T1000 (cell line): ENCODE results near the gene TNNI3K.

ENCODE experiments used
- DNase-seq: peaks from one replicate; lab custom pipeline; 2025; ENCODE audit warnings: mixed read lengths; lab: John Stamatoyannopoulos, UW

TNNI3K gene

GRCh38 chr1:74504125-74504932, 269.1 kb downstream of the TNNI3K start:
- DNase-seq = no peak

DNA sequence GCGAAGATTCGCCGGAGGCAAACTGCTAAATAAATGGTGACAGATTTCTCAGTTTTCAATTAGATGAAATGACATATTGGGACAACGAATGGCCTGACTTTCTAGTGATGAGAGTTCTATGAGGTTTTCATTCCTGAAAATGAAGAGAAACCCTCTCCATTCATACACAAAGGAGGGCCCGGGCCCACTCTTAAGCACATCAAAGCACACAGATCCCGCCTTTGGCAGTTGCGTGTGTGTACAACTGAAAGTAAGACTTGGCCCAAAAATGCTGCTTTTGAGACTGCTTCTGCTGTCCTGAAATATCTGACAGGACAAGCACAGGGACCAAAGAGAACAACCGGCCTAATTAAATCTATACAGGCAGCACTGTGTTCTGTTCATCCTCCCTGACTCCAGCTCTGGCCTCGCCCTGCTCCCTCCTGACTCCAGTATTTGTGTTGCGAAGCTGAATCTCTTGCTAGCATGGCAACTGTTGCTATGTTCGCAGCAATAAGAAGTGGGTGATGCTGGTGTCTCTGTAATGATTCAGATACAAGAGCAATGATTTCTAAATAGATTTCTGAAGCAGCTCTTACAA, 269.8 kb downstream of the TNNI3K start:
- no peak for DNase-seq

DNA sequence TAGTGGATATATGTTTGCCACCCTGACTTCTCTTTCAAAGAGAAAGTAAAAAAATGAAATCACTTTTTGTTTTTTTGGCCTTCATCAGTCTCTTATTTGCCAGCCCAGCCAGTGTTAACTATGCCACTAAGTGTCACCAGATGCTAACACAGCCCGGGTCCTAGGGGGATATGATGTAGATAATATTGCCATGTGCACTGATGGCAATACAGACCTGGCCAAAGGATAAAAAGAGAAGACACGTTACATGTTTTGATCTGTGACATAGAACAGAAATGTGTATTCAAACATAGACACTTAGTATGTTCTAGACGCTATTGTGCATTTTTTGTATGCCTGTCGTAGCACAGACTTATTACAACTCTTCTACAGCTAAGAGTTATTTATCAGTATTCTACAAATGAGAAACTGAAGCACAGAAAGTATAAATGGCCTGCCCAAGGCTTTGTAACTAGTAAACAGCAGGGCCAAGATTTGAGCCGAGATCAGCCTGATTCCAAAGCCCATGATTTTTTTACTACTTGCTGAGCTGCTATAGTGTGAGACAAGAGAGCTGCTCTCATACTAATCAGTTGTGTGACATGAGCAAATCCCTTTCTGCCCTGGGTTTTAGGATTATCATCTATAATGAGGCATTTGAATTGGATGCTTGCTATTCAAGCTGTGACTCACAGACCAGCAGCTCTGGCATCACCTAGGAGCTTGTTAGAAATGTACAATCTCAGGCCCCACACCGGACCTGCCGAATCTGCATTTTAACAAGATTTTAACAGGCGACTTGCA, 270.9 kb downstream of the TNNI3K start:
- no peak for DNase-seq

DNA sequence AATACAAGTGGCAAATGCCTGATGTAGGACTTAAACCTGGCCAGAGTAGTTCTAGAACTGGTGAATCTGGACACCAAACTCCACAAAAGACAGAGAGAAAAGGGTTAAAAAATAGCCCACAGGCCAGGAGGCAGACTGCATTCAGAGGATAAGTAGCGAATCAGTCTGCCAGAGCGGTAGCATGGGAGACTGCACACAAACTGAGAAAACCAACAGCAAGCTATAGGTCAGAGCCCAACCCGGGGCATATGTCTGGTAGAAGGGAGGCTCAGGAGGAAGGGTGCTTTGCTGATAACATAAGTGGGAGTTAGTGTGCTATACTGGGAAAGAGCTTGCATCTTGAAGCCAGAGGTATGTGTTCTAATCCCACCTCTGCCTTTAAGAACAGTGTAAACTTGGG, 273.3 kb downstream of the TNNI3K start:
- no peak for DNase-seq

GRCh38 chr1:74512170-74512915, 277.2 kb downstream of the TNNI3K start, which contains the start of gene LRRC53:
LRRC53 (minus strand) TSS chr1:74512611; CDS start chr1:74483349, 29,262 bp downstream.
- no peak for DNase-seq

DNA sequence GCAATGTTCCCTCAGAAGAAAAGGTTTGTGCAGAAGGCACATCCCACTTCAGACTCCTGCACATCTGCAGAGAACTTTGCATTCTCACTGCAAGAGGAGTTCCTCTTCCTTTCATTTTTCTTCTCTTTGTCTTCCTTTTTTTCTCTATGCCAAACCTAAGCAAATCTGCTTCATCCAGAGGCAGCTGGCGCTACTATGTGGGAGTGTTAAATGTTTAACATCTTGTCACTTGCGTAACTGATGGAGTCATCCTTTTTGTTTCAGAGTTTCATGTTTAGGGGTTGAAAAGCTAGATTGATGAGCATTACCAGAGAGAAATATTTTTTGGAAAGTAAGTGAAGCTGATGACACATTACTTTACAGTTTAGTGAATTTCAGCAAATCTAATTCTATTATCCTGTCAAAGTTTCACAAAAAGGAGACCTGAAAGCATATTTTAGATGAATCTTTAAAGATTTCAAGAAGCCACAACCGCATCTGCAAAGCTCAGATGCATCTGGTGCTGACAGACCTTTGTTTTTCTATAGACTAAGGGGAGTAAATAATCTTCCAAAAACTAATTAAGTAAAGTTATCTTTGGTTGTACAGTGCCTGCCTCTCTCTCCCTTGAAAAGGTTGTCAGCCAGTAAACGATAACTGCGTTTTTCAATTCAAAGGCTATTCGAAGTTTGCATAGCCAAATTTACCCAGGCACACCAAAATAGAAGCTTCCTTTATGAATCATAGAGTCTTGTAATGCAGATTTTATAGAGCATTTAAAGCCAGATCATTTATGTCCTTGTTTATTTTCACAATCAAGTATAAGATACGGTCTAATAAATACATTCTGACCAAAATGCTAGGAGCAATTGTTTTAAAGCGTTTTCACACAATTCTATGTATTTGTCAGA, 278.5 kb downstream of the TNNI3K start:
- no peak for DNase-seq

DNA sequence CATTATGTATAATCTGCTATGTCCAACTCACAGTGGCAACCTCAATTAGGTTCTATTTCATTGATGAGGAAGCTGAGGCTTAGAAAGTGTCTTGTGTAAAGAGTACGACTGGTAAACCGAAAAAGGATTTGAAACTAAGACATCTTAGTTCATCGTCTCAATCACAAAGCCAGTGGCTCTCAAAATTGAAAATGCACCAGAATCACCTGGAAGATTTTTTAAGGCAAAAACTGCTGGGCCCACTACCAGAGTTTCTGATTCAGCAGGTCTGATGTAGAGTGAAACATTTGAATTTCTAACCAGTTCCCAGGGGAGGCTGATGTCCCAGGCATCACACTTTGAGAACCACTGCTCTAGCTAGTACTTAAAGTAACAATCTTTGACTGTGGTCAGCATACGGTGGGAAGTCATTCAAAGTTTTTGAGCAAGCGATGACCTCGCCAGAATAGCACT, 282.4 kb downstream of the TNNI3K start:
- no peak for DNase-seq

DNA sequence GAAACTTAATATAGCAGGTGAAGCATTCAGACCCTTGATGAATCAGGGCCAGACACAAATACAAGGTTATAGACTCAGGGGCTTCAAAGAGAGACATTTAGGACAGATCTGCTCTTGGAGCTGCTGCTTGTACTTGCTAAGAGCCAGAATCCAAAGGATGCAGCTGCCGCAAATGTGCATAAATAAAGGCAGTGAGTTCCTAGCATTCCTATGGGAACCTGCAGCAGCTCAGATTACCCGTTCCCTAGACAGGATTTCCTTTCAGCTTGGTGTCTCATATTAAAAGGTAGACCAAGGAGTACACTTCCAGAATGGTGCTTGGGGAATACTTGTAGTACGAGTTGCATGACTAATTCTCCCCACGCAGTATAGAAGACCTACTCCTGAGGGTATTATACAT, 287.0 kb downstream of the TNNI3K start:
- DNase-seq = no peak

GRCh38 chr1:74523873-74524480, 288.8 kb downstream of the TNNI3K start:
- no peak for DNase-seq

DNA sequence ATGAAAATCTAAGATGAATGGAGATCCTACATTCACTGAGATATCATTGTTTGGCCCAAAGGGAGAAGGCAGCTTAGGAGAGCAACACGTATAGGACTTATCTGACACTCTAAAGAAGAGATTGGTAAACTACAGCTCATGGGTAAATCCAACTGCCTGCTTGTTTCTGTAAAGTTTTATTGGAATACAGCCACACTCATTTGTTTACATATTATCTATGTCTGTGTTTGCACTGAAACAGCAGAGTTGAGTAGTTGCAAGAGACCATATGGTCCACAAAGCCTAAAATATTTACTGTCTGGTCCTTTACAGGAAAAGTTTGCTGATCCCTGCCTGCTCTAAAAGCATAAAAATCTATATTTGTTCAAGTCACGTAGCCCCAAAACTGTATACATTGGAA, 291.5 kb downstream of the TNNI3K start:
- DNase-seq = no peak

DNA sequence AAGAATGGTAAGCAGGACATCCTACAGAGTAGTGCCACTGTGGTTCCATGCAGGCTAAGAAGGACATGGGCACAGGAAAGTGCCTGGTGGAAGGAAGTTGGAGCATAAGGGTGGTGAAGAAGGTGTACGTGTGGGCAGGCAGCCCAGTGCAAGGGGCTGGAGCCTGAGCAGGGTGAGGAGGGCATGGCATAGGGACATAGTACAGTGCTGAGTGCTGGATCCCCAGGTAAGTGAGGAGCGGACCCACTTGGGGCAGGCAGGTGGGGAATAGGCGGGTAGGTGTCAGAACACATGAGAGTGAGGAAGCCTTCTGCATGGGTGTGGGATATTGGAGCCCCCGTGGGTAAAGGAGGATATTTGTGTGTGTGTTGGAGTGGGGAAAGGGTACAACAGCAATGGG, 292.9 kb downstream of the TNNI3K start:
- no peak for DNase-seq

GRCh38 chr1:74530892-74531291, 295.7 kb downstream of the TNNI3K start:
- DNase-seq = no peak

- DNase-seq = no peak
Measured at GRCh38 chr1:74531796-74532195, 296.6 kb downstream of the TNNI3K start.

GRCh38 chr1:74534241-74534640, 299.1 kb downstream of the TNNI3K start:
- DNase-seq = no peak

DNA sequence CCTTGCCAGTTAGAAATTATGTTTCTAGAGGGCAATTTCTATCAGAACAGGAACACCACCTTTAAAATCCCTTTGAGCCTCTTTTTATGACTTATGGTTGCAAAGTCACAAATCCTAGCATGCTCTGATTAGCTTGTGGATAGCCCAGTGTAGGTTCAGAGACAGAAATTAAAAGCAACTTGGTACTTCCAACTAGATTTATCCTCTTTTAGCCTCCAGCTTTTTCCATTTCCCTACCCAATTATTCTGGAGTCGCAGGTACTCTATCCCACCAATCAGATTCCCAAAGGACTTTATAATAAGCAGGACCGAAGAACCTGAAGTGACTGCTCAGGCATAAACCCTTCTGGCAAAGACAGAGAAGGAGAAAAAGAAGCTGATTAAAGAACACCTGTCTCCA, 310.6 kb downstream of the TNNI3K start:
- DNase-seq = no peak

- no peak for DNase-seq
Measured at GRCh38 chr1:74548961-74549750, 314.0 kb downstream of the TNNI3K start.

- DNase-seq = no peak
Measured at GRCh38 chr1:74549932-74550331, 314.7 kb downstream of the TNNI3K start.

DNA sequence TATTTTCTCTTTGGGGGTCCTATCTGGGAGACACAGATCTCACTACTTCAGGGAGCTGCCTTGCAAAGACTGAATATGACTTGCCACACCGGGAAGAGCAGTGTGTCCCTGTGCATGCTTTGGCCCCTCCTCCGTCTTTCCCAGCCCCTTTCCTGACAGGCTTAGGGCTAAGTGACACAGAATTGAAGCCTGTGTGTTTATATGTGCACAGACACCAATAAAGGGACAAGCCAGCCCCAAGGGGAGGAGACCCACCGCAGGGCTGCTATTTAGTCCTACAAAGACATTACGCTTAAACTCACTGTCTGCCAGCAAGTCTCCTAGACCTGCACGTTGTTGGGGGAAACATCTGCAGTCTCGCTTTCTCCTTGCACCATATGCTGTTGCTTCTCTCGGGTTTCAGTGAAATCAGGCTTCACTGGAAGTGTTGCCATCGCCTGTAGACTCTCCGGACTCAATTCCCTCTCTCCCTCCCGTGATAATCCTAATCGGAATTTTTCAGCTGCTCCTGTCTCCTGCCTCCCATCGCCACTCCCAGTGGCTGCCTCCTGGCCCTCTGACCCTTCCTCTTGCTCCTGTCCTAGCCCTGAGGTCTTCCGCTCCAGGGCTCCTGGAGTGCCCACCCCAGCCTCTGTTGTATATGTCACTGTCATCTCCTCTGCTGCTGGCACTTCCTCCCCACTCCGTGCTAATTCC, 335.8 kb downstream of the TNNI3K start:
- DNase-seq = no peak

GRCh38 chr1:74571493-74571800, 336.3 kb downstream of the TNNI3K start:
- DNase-seq = no peak
